WTC11 (cell line): ENCODE results near the gene SYT5. TPM values are rescaled to one million over a fixed set of nuclear protein-coding genes. Genes with fewer than 3 reads are reported as not detected.

Experiments used
- ATF1 ChIP-seq: sonication (generic); formaldehyde crosslinking; IDR thresholded peaks from 2 replicates; pipeline ENCODE4 v1.8.1; 2023; ENCODE audit warnings: mild to moderate bottlenecking, moderate library complexity, missing genetic modification reagents
- ELF4 ChIP-seq: sonication (generic); formaldehyde crosslinking; IDR thresholded peaks from 2 replicates; pipeline ENCODE4 v1.8.1; 2022; ENCODE audit warnings: low read depth, mild to moderate bottlenecking, moderate library complexity, missing genetic modification reagents
- ESRRA ChIP-seq: sonication (generic); formaldehyde crosslinking; IDR thresholded peaks from 2 replicates; pipeline ENCODE4 v1.8.1; 2022; ENCODE audit warnings: mild to moderate bottlenecking, missing genetic modification reagents, borderline replicate concordance
- FOXJ3 ChIP-seq: sonication (generic); formaldehyde crosslinking; IDR thresholded peaks from 2 replicates; pipeline ENCODE4 v1.9.0; 2021; ENCODE audit warnings: missing genetic modification reagents, mild to moderate bottlenecking, borderline replicate concordance
- FOXP1 ChIP-seq: sonication (generic); formaldehyde crosslinking; IDR thresholded peaks from 2 replicates; pipeline ENCODE4 v1.8.0; 2022; ENCODE audit warnings: missing genetic modification reagents, mild to moderate bottlenecking, moderate library complexity, borderline replicate concordance
- GRHL2 ChIP-seq: fragments of 250-450 bp; sonication (Bioruptor Pico); IDR thresholded peaks from 2 replicates; pipeline ENCODE4 v1.8.0; 2022; ENCODE audit warnings: mild to moderate bottlenecking, moderate library complexity; ENCODE audit not compliant: insufficient replicate concordance, severe bottlenecking
- MYBL2 ChIP-seq: sonication (generic); formaldehyde crosslinking; IDR thresholded peaks from 2 replicates; pipeline ENCODE4 v1.8.1; 2023; ENCODE audit warnings: mild to moderate bottlenecking, moderate library complexity, missing genetic modification reagents
- OVOL2 ChIP-seq: fragments of 250-450 bp; sonication (Bioruptor Pico); IDR thresholded peaks from 2 replicates; pipeline ENCODE4 v1.9.0; 2021; ENCODE audit warnings: mild to moderate bottlenecking, borderline replicate concordance
- SOX15 ChIP-seq: fragments of 250-450 bp; sonication (Bioruptor Pico); IDR thresholded peaks from 2 replicates; pipeline ENCODE4 v1.9.0; 2021; ENCODE audit warnings: mild to moderate bottlenecking
- TCF7 ChIP-seq: sonication (generic); formaldehyde crosslinking; IDR thresholded peaks from 2 replicates; pipeline ENCODE4 v1.8.0; 2022; ENCODE audit warnings: mild to moderate bottlenecking, low read depth, missing genetic modification reagents, moderate library complexity
- TEAD1 ChIP-seq: sonication (generic); formaldehyde crosslinking; IDR thresholded peaks from 2 replicates; pipeline ENCODE4 v1.8.0; 2022; ENCODE audit warnings: mild to moderate bottlenecking, missing genetic modification reagents
- TP53 ChIP-seq: sonication (generic); formaldehyde crosslinking; IDR thresholded peaks from 2 replicates; pipeline ENCODE4 v1.8.1; 2023; ENCODE audit warnings: mild to moderate bottlenecking, missing genetic modification reagents
- USF2 ChIP-seq: sonication (generic); formaldehyde crosslinking; IDR thresholded peaks from 2 replicates; pipeline ENCODE4 v1.8.1; 2023; ENCODE audit warnings: mild to moderate bottlenecking, missing genetic modification reagents, moderate library complexity
- ZNF671 ChIP-seq: fragments of 250-450 bp; sonication (Bioruptor Pico); IDR thresholded peaks from 2 replicates; pipeline ENCODE4 v1.8.0; 2021; ENCODE audit warnings: mild to moderate bottlenecking
- total RNA-seq: library from RNA; stranded (reverse); gene quantifications from 3 replicates; pipeline ENCODE4 v1.2.3, GENCODE V29; 2021
- TF ChIP-seq, protein P1 (sequence below): sonication (generic); formaldehyde crosslinking; IDR thresholded peaks from 2 replicates; pipeline ENCODE4 v1.8.0; 2023; ENCODE audit warnings: missing genetic modification reagents, mild to moderate bottlenecking, borderline replicate concordance
- TF ChIP-seq, protein P2 (sequence below): sonication (generic); formaldehyde crosslinking; conservative IDR thresholded peaks from 2 replicates; pipeline ENCODE4 v1.8.1; 2023; ENCODE audit warnings: mild to moderate bottlenecking, low read depth, missing genetic modification reagents, moderate library complexity
- TF ChIP-seq, protein P3 (sequence below): sonication (generic); formaldehyde crosslinking; IDR thresholded peaks from 2 replicates; pipeline ENCODE4 v1.8.1; 2023; ENCODE audit warnings: mild to moderate bottlenecking, missing genetic modification reagents, borderline replicate concordance
- TF ChIP-seq, protein P4 (sequence below): fragments of 250-450 bp; sonication (Bioruptor Pico); IDR thresholded peaks from 2 replicates; pipeline ENCODE4 v1.9.0; 2021; ENCODE audit warnings: mild to moderate bottlenecking

Gene SYT5
- total RNA-seq, 1 experiment from 2014 or later: 0.77 TPM

DNA sequence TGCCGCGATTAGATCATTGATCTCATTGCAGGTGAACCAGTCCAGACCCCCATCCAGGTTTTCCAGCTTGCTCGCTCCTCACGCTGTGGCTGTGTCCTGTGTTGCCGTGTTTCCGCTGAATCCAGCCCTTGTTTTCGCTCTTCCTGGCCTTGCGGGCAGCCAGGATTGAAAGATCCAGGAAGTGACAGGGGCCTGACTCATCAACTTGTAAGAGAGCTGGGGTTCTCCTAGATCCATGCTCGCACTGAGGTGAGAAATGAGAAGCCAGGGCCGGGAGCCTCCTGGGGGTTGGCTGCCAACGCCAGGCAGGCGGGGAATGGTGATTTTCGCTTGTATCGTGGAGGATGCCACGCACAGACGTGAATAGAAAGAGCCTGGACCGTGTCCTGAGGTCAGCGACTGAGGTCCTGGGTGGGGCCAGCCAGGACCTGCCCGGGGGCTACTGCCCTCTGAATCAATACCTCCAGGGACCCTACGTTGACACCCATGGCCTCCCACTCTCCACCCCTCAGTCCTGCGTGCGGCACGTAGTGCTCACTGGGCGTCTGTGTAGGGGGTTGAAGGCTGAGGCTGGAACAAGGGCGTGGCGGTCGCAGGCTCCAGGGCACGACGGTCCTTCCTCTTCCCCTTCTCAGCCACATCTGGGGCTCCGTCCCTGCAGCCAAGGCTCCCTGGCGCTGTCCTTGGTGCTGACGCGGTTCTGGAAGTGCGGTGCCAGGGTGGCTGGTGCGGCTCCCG, 36.5 kb upstream of the SYT5 start (continued):
- peak; percentile 97 for TF ChIP-seq TCF7 (CRISPR knock-in tag)
- no peak; the same call in 1 of the 2 replicates for TF ChIP-seq TP53 (CRISPR knock-in tag)
- TF ChIP-seq ELF4: peak; percentile 47; the same call in 1 of the 2 replicates
- peak; percentile 91 for TF ChIP-seq ATF1 (CRISPR knock-in tag)
- TF ChIP-seq, protein P1, sequence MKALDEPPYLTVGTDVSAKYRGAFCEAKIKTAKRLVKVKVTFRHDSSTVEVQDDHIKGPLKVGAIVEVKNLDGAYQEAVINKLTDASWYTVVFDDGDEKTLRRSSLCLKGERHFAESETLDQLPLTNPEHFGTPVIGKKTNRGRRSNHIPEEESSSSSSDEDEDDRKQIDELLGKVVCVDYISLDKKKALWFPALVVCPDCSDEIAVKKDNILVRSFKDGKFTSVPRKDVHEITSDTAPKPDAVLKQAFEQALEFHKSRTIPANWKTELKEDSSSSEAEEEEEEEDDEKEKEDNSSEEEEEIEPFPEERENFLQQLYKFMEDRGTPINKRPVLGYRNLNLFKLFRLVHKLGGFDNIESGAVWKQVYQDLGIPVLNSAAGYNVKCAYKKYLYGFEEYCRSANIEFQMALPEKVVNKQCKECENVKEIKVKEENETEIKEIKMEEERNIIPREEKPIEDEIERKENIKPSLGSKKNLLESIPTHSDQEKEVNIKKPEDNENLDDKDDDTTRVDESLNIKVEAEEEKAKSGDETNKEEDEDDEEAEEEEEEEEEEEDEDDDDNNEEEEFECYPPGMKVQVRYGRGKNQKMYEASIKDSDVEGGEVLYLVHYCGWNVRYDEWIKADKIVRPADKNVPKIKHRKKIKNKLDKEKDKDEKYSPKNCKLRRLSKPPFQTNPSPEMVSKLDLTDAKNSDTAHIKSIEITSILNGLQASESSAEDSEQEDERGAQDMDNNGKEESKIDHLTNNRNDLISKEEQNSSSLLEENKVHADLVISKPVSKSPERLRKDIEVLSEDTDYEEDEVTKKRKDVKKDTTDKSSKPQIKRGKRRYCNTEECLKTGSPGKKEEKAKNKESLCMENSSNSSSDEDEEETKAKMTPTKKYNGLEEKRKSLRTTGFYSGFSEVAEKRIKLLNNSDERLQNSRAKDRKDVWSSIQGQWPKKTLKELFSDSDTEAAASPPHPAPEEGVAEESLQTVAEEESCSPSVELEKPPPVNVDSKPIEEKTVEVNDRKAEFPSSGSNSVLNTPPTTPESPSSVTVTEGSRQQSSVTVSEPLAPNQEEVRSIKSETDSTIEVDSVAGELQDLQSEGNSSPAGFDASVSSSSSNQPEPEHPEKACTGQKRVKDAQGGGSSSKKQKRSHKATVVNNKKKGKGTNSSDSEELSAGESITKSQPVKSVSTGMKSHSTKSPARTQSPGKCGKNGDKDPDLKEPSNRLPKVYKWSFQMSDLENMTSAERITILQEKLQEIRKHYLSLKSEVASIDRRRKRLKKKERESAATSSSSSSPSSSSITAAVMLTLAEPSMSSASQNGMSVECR: peak; percentile 99
- TF ChIP-seq, protein P2, sequence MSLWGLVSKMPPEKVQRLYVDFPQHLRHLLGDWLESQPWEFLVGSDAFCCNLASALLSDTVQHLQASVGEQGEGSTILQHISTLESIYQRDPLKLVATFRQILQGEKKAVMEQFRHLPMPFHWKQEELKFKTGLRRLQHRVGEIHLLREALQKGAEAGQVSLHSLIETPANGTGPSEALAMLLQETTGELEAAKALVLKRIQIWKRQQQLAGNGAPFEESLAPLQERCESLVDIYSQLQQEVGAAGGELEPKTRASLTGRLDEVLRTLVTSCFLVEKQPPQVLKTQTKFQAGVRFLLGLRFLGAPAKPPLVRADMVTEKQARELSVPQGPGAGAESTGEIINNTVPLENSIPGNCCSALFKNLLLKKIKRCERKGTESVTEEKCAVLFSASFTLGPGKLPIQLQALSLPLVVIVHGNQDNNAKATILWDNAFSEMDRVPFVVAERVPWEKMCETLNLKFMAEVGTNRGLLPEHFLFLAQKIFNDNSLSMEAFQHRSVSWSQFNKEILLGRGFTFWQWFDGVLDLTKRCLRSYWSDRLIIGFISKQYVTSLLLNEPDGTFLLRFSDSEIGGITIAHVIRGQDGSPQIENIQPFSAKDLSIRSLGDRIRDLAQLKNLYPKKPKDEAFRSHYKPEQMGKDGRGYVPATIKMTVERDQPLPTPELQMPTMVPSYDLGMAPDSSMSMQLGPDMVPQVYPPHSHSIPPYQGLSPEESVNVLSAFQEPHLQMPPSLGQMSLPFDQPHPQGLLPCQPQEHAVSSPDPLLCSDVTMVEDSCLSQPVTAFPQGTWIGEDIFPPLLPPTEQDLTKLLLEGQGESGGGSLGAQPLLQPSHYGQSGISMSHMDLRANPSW (CRISPR knock-in tag): no peak
- peak; percentile 98 for TF ChIP-seq MYBL2 (CRISPR knock-in tag)
- TF ChIP-seq, protein P3, sequence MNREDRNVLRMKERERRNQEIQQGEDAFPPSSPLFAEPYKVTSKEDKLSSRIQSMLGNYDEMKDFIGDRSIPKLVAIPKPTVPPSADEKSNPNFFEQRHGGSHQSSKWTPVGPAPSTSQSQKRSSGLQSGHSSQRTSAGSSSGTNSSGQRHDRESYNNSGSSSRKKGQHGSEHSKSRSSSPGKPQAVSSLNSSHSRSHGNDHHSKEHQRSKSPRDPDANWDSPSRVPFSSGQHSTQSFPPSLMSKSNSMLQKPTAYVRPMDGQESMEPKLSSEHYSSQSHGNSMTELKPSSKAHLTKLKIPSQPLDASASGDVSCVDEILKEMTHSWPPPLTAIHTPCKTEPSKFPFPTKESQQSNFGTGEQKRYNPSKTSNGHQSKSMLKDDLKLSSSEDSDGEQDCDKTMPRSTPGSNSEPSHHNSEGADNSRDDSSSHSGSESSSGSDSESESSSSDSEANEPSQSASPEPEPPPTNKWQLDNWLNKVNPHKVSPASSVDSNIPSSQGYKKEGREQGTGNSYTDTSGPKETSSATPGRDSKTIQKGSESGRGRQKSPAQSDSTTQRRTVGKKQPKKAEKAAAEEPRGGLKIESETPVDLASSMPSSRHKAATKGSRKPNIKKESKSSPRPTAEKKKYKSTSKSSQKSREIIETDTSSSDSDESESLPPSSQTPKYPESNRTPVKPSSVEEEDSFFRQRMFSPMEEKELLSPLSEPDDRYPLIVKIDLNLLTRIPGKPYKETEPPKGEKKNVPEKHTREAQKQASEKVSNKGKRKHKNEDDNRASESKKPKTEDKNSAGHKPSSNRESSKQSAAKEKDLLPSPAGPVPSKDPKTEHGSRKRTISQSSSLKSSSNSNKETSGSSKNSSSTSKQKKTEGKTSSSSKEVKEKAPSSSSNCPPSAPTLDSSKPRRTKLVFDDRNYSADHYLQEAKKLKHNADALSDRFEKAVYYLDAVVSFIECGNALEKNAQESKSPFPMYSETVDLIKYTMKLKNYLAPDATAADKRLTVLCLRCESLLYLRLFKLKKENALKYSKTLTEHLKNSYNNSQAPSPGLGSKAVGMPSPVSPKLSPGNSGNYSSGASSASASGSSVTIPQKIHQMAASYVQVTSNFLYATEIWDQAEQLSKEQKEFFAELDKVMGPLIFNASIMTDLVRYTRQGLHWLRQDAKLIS: no peak
- no peak for TF ChIP-seq GRHL2 (CRISPR knock-in tag)
- no peak for TF ChIP-seq SOX15
- peak; percentile 88; the same call in 1 of the 2 replicates for TF ChIP-seq ESRRA (CRISPR knock-in tag)
- TF ChIP-seq ZNF671 (CRISPR knock-in tag): no peak
- peak; percentile 99 for TF ChIP-seq FOXP1
- TF ChIP-seq USF2 (CRISPR knock-in tag): no peak
- no peak for TF ChIP-seq FOXJ3 (CRISPR knock-in tag)
- TF ChIP-seq, protein P4, sequence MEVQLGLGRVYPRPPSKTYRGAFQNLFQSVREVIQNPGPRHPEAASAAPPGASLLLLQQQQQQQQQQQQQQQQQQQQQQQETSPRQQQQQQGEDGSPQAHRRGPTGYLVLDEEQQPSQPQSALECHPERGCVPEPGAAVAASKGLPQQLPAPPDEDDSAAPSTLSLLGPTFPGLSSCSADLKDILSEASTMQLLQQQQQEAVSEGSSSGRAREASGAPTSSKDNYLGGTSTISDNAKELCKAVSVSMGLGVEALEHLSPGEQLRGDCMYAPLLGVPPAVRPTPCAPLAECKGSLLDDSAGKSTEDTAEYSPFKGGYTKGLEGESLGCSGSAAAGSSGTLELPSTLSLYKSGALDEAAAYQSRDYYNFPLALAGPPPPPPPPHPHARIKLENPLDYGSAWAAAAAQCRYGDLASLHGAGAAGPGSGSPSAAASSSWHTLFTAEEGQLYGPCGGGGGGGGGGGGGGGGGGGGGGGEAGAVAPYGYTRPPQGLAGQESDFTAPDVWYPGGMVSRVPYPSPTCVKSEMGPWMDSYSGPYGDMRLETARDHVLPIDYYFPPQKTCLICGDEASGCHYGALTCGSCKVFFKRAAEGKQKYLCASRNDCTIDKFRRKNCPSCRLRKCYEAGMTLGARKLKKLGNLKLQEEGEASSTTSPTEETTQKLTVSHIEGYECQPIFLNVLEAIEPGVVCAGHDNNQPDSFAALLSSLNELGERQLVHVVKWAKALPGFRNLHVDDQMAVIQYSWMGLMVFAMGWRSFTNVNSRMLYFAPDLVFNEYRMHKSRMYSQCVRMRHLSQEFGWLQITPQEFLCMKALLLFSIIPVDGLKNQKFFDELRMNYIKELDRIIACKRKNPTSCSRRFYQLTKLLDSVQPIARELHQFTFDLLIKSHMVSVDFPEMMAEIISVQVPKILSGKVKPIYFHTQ (CRISPR knock-in tag): no peak
- no peak for TF ChIP-seq OVOL2 (CRISPR knock-in tag)
- peak; percentile 98 for TF ChIP-seq TEAD1 (CRISPR knock-in tag)
